HepG2 (cell line): Measurements from ENCODE around the gene CHSY3.

Experiments used
- GABPB1 ChIP-seq: IDR thresholded peaks from 2 replicates; pipeline ENCODE4 v1.6.1; 2016; ENCODE audit warnings: mild to moderate bottlenecking, missing genetic modification reagents, moderate library complexity, missing compliant biosample characterization
- KMT2B ChIP-seq: IDR thresholded peaks from 2 replicates; pipeline ENCODE4 v1.6.1; 2016; ENCODE audit warnings: missing genetic modification reagents, missing compliant biosample characterization
- MZF1 ChIP-seq: sonication (generic); formaldehyde crosslinking; IDR thresholded peaks from 2 replicates; pipeline ENCODE4 v1.8.1; 2023; ENCODE audit warnings: mild to moderate bottlenecking, missing genetic modification reagents, borderline replicate concordance
- POLR2A ChIP-seq, 2 experiments: IDR thresholded peaks; 2 replicates each; pipeline ENCODE4 v1.6.1; 2011; ENCODE audit warnings: low read depth in 2 of 2, low read length in 2 of 2, mild to moderate bottlenecking in 1 of 2, moderate library complexity in 1 of 2; ENCODE audit not compliant: insufficient read depth in 1 of 2
- SP1 ChIP-seq, 2 experiments: fragments of 450-650 bp in 1 of 2; sonication (generic) in 1 of 2; formaldehyde crosslinking in 1 of 2; IDR thresholded peaks; 2 replicates each; pipeline versions ENCODE4 v1.4.0 to v1.6.1; 2016 to 2020; ENCODE audit warnings: missing genetic modification reagents in 1 of 2
- TF ChIP-seq, protein P1 (sequence below): sonication (generic); formaldehyde crosslinking; IDR thresholded peaks from 2 replicates; pipeline ENCODE4 v1.5.0; 2020; ENCODE audit warnings: mild to moderate bottlenecking, missing genetic modification reagents, moderate library complexity
- TF ChIP-seq, protein P2 (sequence below): sonication (generic); formaldehyde crosslinking; IDR thresholded peaks from 2 replicates; pipeline ENCODE4 v1.4.0; 2020; ENCODE audit warnings: missing genetic modification reagents
- TF ChIP-seq, protein P3 (sequence below): sonication (generic); formaldehyde crosslinking; IDR thresholded peaks from 2 replicates; pipeline ENCODE4 v1.4.0; 2020; ENCODE audit warnings: missing genetic modification reagents; ENCODE audit errors: not compliant biosample characterization
- TF ChIP-seq, protein P4 (sequence below): sonication (generic); formaldehyde crosslinking; IDR thresholded peaks from 2 replicates; pipeline ENCODE4 v1.5.0; 2020; ENCODE audit warnings: missing genetic modification reagents

DNA sequence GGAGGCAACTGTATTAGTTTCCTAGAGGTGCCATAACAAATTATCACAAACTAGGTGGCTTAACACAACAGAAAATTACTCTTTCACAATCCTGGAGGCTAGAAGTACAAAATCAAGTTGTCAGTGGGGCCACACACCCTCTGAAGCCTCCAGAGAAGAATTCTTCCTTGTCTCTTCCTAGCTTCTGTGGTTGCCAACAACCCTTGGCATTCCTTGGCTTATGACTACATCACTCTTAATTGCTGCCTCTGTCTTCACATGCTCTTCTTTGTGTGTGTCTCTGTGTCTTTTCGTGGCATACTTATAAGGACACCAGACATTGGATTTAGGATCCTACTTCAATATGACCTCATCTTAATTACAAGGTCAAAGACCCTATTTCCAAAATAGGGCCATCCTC is 327.5 kb downstream of the CHSY3 start:
- TF ChIP-seq, protein P1, sequence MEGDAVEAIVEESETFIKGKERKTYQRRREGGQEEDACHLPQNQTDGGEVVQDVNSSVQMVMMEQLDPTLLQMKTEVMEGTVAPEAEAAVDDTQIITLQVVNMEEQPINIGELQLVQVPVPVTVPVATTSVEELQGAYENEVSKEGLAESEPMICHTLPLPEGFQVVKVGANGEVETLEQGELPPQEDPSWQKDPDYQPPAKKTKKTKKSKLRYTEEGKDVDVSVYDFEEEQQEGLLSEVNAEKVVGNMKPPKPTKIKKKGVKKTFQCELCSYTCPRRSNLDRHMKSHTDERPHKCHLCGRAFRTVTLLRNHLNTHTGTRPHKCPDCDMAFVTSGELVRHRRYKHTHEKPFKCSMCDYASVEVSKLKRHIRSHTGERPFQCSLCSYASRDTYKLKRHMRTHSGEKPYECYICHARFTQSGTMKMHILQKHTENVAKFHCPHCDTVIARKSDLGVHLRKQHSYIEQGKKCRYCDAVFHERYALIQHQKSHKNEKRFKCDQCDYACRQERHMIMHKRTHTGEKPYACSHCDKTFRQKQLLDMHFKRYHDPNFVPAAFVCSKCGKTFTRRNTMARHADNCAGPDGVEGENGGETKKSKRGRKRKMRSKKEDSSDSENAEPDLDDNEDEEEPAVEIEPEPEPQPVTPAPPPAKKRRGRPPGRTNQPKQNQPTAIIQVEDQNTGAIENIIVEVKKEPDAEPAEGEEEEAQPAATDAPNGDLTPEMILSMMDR (CRISPR knock-in tag) = no peak
- TF ChIP-seq KMT2B (CRISPR knock-in tag) = no peak
- TF ChIP-seq SP1 (IDR thresholded peaks at IDR 0.05) = no peak
- no peak for TF ChIP-seq SP1 (CRISPR knock-in tag; IDR thresholded peaks at IDR 0.05)
- TF ChIP-seq, protein P2, sequence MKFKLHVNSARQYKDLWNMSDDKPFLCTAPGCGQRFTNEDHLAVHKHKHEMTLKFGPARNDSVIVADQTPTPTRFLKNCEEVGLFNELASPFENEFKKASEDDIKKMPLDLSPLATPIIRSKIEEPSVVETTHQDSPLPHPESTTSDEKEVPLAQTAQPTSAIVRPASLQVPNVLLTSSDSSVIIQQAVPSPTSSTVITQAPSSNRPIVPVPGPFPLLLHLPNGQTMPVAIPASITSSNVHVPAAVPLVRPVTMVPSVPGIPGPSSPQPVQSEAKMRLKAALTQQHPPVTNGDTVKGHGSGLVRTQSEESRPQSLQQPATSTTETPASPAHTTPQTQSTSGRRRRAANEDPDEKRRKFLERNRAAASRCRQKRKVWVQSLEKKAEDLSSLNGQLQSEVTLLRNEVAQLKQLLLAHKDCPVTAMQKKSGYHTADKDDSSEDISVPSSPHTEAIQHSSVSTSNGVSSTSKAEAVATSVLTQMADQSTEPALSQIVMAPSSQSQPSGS (CRISPR knock-in tag) = no peak
- TF ChIP-seq, protein P3, sequence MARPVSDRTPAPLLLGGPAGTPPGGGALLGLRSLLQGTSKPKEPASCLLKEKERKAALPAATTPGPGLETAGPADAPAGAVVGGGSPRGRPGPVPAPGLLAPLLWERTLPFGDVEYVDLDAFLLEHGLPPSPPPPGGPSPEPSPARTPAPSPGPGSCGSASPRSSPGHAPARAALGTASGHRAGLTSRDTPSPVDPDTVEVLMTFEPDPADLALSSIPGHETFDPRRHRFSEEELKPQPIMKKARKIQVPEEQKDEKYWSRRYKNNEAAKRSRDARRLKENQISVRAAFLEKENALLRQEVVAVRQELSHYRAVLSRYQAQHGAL (CRISPR knock-in tag) = no peak
- no peak for TF ChIP-seq POLR2A (IDR thresholded peaks at IDR 0.05; ENCODE audit: insufficient read depth in 1 of 2, low read depth in 2 of 2, low read length in 2 of 2)
- no peak for TF ChIP-seq GABPB1 (CRISPR knock-in tag)
- TF ChIP-seq MZF1 (CRISPR knock-in tag) = no peak
- TF ChIP-seq, protein P4, sequence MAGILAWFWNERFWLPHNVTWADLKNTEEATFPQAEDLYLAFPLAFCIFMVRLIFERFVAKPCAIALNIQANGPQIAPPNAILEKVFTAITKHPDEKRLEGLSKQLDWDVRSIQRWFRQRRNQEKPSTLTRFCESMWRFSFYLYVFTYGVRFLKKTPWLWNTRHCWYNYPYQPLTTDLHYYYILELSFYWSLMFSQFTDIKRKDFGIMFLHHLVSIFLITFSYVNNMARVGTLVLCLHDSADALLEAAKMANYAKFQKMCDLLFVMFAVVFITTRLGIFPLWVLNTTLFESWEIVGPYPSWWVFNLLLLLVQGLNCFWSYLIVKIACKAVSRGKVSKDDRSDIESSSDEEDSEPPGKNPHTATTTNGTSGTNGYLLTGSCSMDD (CRISPR knock-in tag) = no peak
